ENCODE data around the gene VEGFC. TPM values are rescaled to one million over a fixed set of nuclear protein-coding genes. Genes with fewer than 3 reads are reported as not detected.

The VEGFC gene
- total and polyA plus RNA-seq, 2 donors (not counting 1 experiment from before 2014, with no cell fraction given), result not detected

- ATAC-seq (ENCODE audit: low read depth), result no peak
- Mint-ChIP-seq H3K4me1 (no peaks in the 10 kb centered on the region), H3K27me3 (no peaks in the 10 kb centered on the region), H3K9me3 (ENCODE audit: insufficient read depth) (no peaks in the 10 kb centered on the region), H3K4me3 (no peak overlapping the region), H3K27ac (no peak overlapping the region)
- H3K4me2 ChIP-seq (replicated peaks; ENCODE audit: low read depth, low read length, poor library complexity, severe bottlenecking), result no peak overlapping the region
- CTCF ChIA-PET, result no interaction called here
- no peaks in the 10 kb centered on the region for H3K27me3 ChIP-seq (replicated peaks in 1 of 4; ENCODE audit: control extremely low read depth in 1 of 4, control insufficient read depth in 3 of 4, insufficient read depth in 4 of 4, low read length in 3 of 4)
- intact Hi-C loops (cut with micrococcal nuclease), result no loop called here
- H3K4me3 ChIP-seq (ENCODE audit: control extremely low read depth in 1 of 5, extremely low read depth in 1 of 5, insufficient read depth in 1 of 5, low read depth in 2 of 5, low read length in 4 of 5), result no peak overlapping the region
- TF ChIP-seq, protein P1, sequence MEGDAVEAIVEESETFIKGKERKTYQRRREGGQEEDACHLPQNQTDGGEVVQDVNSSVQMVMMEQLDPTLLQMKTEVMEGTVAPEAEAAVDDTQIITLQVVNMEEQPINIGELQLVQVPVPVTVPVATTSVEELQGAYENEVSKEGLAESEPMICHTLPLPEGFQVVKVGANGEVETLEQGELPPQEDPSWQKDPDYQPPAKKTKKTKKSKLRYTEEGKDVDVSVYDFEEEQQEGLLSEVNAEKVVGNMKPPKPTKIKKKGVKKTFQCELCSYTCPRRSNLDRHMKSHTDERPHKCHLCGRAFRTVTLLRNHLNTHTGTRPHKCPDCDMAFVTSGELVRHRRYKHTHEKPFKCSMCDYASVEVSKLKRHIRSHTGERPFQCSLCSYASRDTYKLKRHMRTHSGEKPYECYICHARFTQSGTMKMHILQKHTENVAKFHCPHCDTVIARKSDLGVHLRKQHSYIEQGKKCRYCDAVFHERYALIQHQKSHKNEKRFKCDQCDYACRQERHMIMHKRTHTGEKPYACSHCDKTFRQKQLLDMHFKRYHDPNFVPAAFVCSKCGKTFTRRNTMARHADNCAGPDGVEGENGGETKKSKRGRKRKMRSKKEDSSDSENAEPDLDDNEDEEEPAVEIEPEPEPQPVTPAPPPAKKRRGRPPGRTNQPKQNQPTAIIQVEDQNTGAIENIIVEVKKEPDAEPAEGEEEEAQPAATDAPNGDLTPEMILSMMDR (IDR thresholded peaks at IDR 0.05), result no peak
- TF ChIP-seq EZH2 (IDR thresholded peaks at IDR 0.05; ENCODE audit: borderline replicate concordance, insufficient read depth, low read depth, low read length, poor library complexity, severe bottlenecking), result no peak
- no peaks in the 10 kb centered on the region for H4K20me1 ChIP-seq (ENCODE audit: control insufficient read depth, insufficient read depth, low read length, poor library complexity, severe bottlenecking)
- H3K9ac ChIP-seq (ENCODE audit: low read length), result no peak overlapping the region
- WGBS (ENCODE audit: insufficient coverage), result 98% methylated on average over 7 of the region's 9 CpGs
- no peaks in the 10 kb centered on the region for H3K79me2 ChIP-seq (ENCODE audit: control insufficient read depth, insufficient read depth, low read length)
- no peaks in the 10 kb centered on the region for H3K36me3 ChIP-seq (replicated peaks in 1 of 2; ENCODE audit: control extremely low read depth in 1 of 2, control insufficient read depth in 1 of 2, extremely low read depth in 1 of 2, insufficient read depth in 2 of 2, low read length in 1 of 2)
- POLR2A ChIA-PET, result no interaction called here
- no peak for DNase-seq
- H3K27ac ChIP-seq (ENCODE audit: low read length in 2 of 2), result no peak overlapping the region
- H3K9me3 ChIP-seq (ENCODE audit: control extremely low read depth in 1 of 3, control insufficient read depth in 2 of 3, insufficient read depth in 1 of 3, low read length in 2 of 3), result no peaks in the 10 kb centered on the region
- H3K4me1 ChIP-seq (ENCODE audit: control insufficient read depth in 2 of 2, insufficient read depth in 2 of 2, low read length in 2 of 2), result no peaks in the 10 kb centered on the region
- H2AFZ ChIP-seq (ENCODE audit: insufficient read depth, low read depth, low read length, poor library complexity, severe bottlenecking), result no peak overlapping the region
Observed at GRCh38 chr4:176671532-176671931, 121.2 kb downstream of the VEGFC start.

DNA sequence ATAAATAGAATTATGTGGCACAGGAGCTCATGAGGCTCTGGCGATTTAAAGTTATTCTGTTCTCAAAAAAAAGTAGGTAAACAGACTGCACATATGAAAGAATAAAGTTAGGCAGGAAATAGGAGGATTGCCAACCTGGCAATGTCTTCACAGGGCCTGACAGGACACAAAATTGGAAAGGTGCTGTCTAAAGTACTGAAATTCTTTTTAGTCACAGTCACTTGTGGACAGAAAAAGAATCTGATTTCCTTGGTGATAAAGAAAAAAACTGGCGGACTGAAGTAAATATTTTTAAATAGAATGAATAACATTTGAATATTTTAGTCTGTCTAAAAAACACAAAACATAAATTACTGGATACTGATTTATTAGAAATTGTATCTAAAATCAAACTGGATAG, 124.4 kb downstream of the VEGFC start:
- Histone ChIP-seq H4K20me1 (ENCODE audit: control insufficient read depth, insufficient read depth, low read length, poor library complexity, severe bottlenecking) (no peaks in the 10 kb centered on the region), H3K4me1 (ENCODE audit: control insufficient read depth in 2 of 2, insufficient read depth in 2 of 2, low read length in 2 of 2) (no peaks in the 10 kb centered on the region), H3K9ac (ENCODE audit: low read length) (no peak overlapping the region), H3K4me2 (replicated peaks; ENCODE audit: low read depth, low read length, poor library complexity, severe bottlenecking) (no peak overlapping the region), H3K27me3 (replicated peaks in 1 of 4; ENCODE audit: control extremely low read depth in 1 of 4, control insufficient read depth in 3 of 4, insufficient read depth in 4 of 4, low read length in 3 of 4) (no peaks in the 10 kb centered on the region), H3K27ac (ENCODE audit: low read length in 2 of 2) (no peak overlapping the region), H2AFZ (ENCODE audit: insufficient read depth, low read depth, low read length, poor library complexity, severe bottlenecking) (no peak overlapping the region), H3K36me3 (replicated peaks in 1 of 2; ENCODE audit: control extremely low read depth in 1 of 2, control insufficient read depth in 1 of 2, extremely low read depth in 1 of 2, insufficient read depth in 2 of 2, low read length in 1 of 2) (no peaks in the 10 kb centered on the region), H3K79me2 (ENCODE audit: control insufficient read depth, insufficient read depth, low read length) (no peaks in the 10 kb centered on the region), H3K9me3 (ENCODE audit: control extremely low read depth in 1 of 3, control insufficient read depth in 2 of 3, insufficient read depth in 1 of 3, low read length in 2 of 3) (no peaks in the 10 kb centered on the region), H3K4me3 (ENCODE audit: control extremely low read depth in 1 of 5, extremely low read depth in 1 of 5, insufficient read depth in 1 of 5, low read depth in 2 of 5, low read length in 4 of 5) (no peak overlapping the region)
- no peaks in the 10 kb centered on the region for H3K4me1 Mint-ChIP-seq
- no peaks in the 10 kb centered on the region for H3K27me3 Mint-ChIP-seq
- DNase-seq, result no peak
- H3K27ac Mint-ChIP-seq, result no peak overlapping the region
- ChIA-PET CTCF (no interaction called here), POLR2A (no interaction called here)
- no peak for ATAC-seq (ENCODE audit: low read depth)
- H3K9me3 Mint-ChIP-seq (ENCODE audit: insufficient read depth), result no peaks in the 10 kb centered on the region
- 50% methylated on average over 1 of the region's 2 CpGs for WGBS (ENCODE audit: insufficient coverage)
- TF ChIP-seq, protein P1 (IDR thresholded peaks at IDR 0.05), result no peak
- TF ChIP-seq EZH2 (IDR thresholded peaks at IDR 0.05; ENCODE audit: borderline replicate concordance, insufficient read depth, low read depth, low read length, poor library complexity, severe bottlenecking), result no peak
- intact Hi-C loops (cut with micrococcal nuclease), result no loop called here
- H3K4me3 Mint-ChIP-seq, result no peak overlapping the region

Data from B cell (primary cell).